Measurements from ENCODE around the gene BDKRB1. TPM values are rescaled to one million over a fixed set of nuclear protein-coding genes. Genes with fewer than 3 reads are reported as not detected.

The BDKRB1 gene
- total RNA-seq, 4 donors from 2014 or later = 0.78 to 1.0 (median 0.94) TPM; not detected in 1

DNA sequence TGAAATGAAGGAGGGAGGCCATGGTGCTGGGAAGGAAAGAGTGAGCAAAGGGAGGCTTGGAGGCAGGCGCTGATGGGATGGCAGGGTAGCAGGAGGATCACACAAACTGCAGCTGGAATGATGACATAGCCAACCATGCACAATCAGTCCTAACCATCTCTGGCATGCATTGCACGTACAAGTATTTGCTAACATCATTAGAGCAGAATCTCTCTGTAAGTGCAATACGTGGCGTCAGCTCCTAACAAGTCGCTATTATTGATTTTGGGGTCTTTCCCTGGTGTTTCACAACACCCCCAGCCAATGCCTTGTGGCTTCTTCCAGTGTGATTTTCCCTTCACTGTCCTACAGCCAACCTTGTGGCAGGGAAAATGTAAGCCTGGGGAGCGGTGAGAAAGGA, 18.5 kb downstream of the BDKRB1 start:
- DNase-seq = no peak
- Histone ChIP-seq H3K27me3 (no peaks in the 10 kb centered on the region), H3K36me3 (no peaks in the 10 kb centered on the region), H3K9me3 (no peaks in the 10 kb centered on the region), H3K27ac (no peak overlapping the region), H3K4me1 (peaks cover 0 to 10% of the 10 kb centered on the region in 2 donors), H3K4me3 (replicated peaks in 1 of 3) (no peak overlapping the region)
- intact Hi-C loops (cut with DNase I) = loop anchor here (2.0 kb wide), 1 partner anchor 176 kb away; no protein-coding TSS in a partner anchor
- no peak for TF ChIP-seq POLR2A (IDR thresholded peaks at IDR 0.05)
- TF ChIP-seq, protein P1, sequence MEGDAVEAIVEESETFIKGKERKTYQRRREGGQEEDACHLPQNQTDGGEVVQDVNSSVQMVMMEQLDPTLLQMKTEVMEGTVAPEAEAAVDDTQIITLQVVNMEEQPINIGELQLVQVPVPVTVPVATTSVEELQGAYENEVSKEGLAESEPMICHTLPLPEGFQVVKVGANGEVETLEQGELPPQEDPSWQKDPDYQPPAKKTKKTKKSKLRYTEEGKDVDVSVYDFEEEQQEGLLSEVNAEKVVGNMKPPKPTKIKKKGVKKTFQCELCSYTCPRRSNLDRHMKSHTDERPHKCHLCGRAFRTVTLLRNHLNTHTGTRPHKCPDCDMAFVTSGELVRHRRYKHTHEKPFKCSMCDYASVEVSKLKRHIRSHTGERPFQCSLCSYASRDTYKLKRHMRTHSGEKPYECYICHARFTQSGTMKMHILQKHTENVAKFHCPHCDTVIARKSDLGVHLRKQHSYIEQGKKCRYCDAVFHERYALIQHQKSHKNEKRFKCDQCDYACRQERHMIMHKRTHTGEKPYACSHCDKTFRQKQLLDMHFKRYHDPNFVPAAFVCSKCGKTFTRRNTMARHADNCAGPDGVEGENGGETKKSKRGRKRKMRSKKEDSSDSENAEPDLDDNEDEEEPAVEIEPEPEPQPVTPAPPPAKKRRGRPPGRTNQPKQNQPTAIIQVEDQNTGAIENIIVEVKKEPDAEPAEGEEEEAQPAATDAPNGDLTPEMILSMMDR (IDR thresholded peaks at IDR 0.05) = no peak
- WGBS, 2 donors = 85 to 94% methylated on average over 6 of the region's 6 CpGs

DNA sequence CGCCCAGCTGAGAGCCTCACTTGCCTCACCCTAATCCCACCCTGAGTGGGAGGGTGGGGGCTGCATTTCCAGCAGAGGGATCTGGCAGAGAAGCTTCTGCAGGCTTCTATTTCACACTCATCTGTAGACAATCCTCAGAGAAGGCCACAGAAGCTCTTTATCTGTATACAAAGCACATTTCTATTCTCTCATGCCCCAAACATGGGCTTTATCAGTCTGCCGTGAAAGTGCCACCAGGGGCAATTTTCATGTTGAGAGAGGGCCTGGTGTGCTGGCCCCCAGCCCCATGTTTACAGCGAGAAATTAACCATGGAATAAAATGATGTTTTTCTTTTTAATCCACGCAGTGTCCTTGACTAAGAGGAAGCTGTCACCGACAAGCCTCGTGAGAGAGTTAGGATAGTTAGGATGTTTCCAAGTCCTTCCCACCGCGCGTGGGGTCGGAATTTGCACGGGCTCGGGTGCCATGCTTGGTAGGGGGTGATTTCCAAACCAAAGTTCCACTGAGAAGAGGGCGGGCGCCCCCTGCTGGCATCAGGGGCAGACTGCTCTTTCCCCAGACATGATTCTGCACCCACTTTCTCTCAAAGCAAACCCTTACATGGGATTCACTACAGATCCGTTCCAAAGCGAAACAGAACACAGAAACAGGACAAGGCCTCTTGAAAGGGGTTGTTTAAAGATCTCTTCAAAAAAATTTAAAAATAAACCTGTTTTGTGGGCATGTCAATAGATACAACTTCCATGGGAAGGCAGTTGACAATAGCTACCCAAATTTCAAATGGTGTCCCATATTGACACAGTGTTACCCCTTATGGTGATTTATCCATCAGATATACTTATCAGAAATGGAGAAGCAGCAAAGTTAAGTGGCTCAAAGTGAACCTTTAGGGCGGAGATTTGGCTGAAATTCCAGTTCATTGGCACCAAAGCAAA, 19.4 kb downstream of the BDKRB1 start:
- peaks cover 0 to 14% of the 10 kb centered on the region in 2 donors for H3K4me1 ChIP-seq
- H3K36me3 ChIP-seq = no peaks in the 10 kb centered on the region
- DNase-seq = peak; percentile 75 to 81
- WGBS, 2 donors = 16 to 18% methylated on average over 17 of the region's 17 CpGs
- no peak overlapping the region for H3K4me3 ChIP-seq (replicated peaks in 1 of 3)
- no peak for TF ChIP-seq POLR2A (IDR thresholded peaks at IDR 0.05)
- TF ChIP-seq, protein P1 (IDR thresholded peaks at IDR 0.05) = peak; percentile 80 to 97 (median 90)
- intact Hi-C loops (cut with DNase I) = loop anchor here (2.0 kb wide), 1 partner anchor 177 kb away; no protein-coding TSS in a partner anchor
- no peaks in the 10 kb centered on the region for H3K27me3 ChIP-seq
- no peak overlapping the region for H3K27ac ChIP-seq
- no peaks in the 10 kb centered on the region for H3K9me3 ChIP-seq

DNA sequence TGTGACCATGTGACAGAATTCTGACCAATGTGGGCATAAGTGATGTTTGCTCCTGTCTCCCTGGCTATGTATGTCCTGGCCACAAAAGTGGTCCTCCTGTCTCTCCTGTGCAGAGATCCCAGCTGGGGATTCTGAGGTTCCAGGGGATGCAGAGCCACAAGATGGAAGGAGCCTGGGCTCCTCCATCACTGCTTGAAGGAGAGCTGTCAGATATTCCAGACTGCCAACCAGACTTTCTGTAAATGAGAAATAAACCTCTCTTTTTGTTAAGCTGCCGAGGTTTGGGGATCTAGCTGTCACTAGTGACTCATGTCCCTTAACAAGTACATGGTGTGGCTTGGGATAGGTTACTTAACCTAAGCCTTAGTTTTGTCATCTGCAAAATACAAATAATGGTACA, 21.9 kb downstream of the BDKRB1 start:
- H3K36me3 ChIP-seq = peaks cover 0 to 6% of the 10 kb centered on the region in 2 donors
- H3K4me1 ChIP-seq = peaks cover 0 to 14% of the 10 kb centered on the region in 2 donors
- WGBS, 2 donors = 94 to 97% methylated on average over 1 of the region's 1 CpG
- TF ChIP-seq, protein P1 (IDR thresholded peaks at IDR 0.05) = no peak
- TF ChIP-seq POLR2A (IDR thresholded peaks at IDR 0.05) = no peak
- DNase-seq = no peak
- no peaks in the 10 kb centered on the region for H3K27me3 ChIP-seq
- H3K4me3 ChIP-seq (replicated peaks in 1 of 3) = no peak overlapping the region
- H3K9me3 ChIP-seq = no peaks in the 10 kb centered on the region
- H3K27ac ChIP-seq = no peak overlapping the region
- intact Hi-C loops (cut with DNase I) = no loop called here

DNA sequence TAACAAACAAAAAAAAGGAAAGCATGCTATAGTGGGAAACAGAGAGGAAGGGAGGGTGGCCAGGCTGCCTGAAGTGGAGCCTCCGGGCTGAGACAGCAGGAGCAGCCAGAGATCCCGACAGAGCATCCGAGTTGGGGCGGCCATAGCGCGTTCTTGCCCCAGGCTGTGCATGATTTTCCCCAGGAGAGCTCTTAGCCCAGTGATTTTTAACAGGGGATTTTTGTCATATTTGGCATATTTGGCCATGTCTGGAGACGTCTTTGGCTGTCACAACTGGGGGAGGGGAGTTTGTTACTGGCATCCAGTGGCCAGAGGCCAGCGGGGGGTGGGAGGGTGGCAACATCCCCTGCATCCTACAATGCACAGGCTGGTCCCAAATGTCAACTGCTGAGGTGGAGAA, 23.6 kb downstream of the BDKRB1 start:
- H3K36me3 ChIP-seq = peaks cover 0 to 9% of the 10 kb centered on the region in 2 donors
- peaks cover 0 to 14% of the 10 kb centered on the region in 2 donors for H3K4me1 ChIP-seq
- H3K27ac ChIP-seq = peak overlapping the region in 1 of 3 donors; percentile 28
- TF ChIP-seq POLR2A (IDR thresholded peaks at IDR 0.05) = no peak
- TF ChIP-seq, protein P1 (IDR thresholded peaks at IDR 0.05) = no peak
- WGBS, 2 donors = 41 to 47% methylated on average over 8 of the region's 8 CpGs
- peak; percentile 25 to 53 for DNase-seq
- H3K27me3 ChIP-seq = no peaks in the 10 kb centered on the region
- intact Hi-C loops (cut with DNase I) = no loop called here
- H3K9me3 ChIP-seq = no peaks in the 10 kb centered on the region
- no peak overlapping the region for H3K4me3 ChIP-seq (replicated peaks in 1 of 3)

GRCh38 chr14:96280104-96280503, 24.1 kb downstream of the BDKRB1 start:
- H3K9me3 ChIP-seq = no peaks in the 10 kb centered on the region
- no peak for DNase-seq
- H3K36me3 ChIP-seq = peaks cover 0 to 10% of the 10 kb centered on the region in 2 donors
- no peaks in the 10 kb centered on the region for H3K27me3 ChIP-seq
- H3K4me1 ChIP-seq = peaks cover 0 to 14% of the 10 kb centered on the region in 2 donors
- TF ChIP-seq, protein P1 (IDR thresholded peaks at IDR 0.05) = no peak
- TF ChIP-seq POLR2A (IDR thresholded peaks at IDR 0.05) = no peak
- H3K4me3 ChIP-seq (replicated peaks in 1 of 3) = no peak overlapping the region
- 88 to 100% methylated on average over 2 of the region's 2 CpGs for WGBS, 2 donors
- peak overlapping the region in 1 of 3 donors; percentile 28 for H3K27ac ChIP-seq
- intact Hi-C loops (cut with DNase I) = no loop called here

Data from thyroid gland (tissue), 4 donors.